ENCODE measurements around the gene PCGF1.
"Not testable (repeated sequence)": the region's sequence is repeated elsewhere in the genome, so short reads cannot be mapped to it uniquely, and the experiment has no call there.

PCGF1 gene

DNA sequence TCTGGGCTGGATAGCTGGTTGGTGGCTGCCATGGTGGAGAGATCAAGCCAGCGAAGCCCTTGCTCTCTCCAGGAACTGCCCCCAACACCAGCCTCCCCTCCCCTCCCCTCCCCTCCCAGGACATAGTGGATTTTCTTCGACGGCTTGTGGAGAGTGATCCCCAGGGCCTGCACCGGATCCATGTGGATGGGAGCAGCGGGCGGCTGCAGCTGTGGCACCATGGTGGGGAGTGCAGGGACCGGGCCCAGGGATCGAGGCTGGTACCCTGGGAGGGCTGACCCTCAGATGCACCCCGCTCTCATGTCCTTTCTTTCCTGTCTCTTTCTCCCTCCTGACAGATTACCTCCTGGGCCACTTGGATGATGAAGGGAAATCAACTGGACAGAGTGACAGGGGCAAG is 17.6 kb downstream of the PCGF1 start:
- TF ChIP-seq, protein P1, sequence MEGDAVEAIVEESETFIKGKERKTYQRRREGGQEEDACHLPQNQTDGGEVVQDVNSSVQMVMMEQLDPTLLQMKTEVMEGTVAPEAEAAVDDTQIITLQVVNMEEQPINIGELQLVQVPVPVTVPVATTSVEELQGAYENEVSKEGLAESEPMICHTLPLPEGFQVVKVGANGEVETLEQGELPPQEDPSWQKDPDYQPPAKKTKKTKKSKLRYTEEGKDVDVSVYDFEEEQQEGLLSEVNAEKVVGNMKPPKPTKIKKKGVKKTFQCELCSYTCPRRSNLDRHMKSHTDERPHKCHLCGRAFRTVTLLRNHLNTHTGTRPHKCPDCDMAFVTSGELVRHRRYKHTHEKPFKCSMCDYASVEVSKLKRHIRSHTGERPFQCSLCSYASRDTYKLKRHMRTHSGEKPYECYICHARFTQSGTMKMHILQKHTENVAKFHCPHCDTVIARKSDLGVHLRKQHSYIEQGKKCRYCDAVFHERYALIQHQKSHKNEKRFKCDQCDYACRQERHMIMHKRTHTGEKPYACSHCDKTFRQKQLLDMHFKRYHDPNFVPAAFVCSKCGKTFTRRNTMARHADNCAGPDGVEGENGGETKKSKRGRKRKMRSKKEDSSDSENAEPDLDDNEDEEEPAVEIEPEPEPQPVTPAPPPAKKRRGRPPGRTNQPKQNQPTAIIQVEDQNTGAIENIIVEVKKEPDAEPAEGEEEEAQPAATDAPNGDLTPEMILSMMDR (IDR thresholded peaks at IDR 0.05; ENCODE audit: control extremely low read depth, extremely low read depth, low read depth, missing control alignments): no peak
- POLR2A ChIA-PET: interaction anchor here (0.9 kb wide), 1 partner anchor 11 kb away, joined by 3 read pairs; no protein-coding TSS in a partner anchor
- CTCF ChIA-PET: interaction anchor here (0.9 to 2.5 kb wide), 6 partner anchors 9 to 99 kb away, joined by 3 to 10 read pairs (median 4); partner anchors contain the start of gene LBX2
- DNase-seq (ENCODE audit: extremely low spot score): no peak

DNA sequence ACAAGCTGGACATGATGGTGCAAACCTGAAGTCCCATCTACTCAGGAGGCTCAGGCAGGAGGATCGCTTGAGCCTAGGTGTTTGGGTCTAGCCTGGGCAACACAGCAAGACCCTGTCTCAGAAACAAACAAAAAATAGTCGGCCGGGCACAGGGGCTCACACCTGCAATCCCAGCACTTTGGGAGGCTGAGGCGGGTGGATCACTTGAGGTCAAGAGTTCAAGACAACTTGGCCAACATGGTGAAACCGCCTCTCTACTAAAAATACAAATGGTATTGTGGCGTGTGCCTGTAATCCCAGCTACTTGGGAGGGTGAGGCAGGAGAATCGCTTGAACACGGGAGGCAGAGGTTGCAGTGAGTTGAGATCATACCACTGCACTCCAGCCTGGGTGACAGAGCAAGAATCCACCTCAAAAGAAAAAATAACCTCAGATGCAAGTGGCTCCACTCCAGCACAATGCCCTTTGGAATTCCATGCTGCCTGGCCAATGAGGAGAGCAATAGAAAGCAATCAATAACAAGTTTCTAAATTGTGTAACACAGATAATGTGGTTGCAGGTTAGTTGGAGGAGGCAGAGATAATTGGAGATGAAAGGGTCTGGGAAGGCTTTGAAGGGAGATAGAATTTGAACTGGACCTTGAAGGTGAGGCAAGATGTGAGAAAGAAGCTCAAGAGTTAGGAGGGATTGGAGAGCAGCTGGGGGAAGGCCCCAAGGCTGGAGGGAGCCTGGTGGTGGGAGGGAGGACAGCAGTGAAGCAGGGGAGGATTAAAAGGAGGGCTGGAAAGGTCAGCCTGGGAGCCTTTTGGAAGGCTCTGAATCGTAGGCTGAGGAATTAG is 18.6 kb downstream of the PCGF1 start:
- POLR2A ChIA-PET: interaction anchor here (0.9 kb wide), 1 partner anchor 12 kb away, joined by 3 read pairs; no protein-coding TSS in a partner anchor
- no peak for DNase-seq (ENCODE audit: extremely low spot score)
- TF ChIP-seq, protein P1 (IDR thresholded peaks at IDR 0.05; ENCODE audit: control extremely low read depth, extremely low read depth, low read depth, missing control alignments): no peak
- CTCF ChIA-PET: interaction anchor here (0.6 to 3.3 kb wide), 7 partner anchors 8 to 99 kb away, joined by 3 to 15 read pairs (median 3); partner anchors contain the start of gene LBX2

GRCh38 chr2:74486141-74486540 is 21.4 kb downstream of the PCGF1 start:
- POLR2A ChIA-PET: no interaction called here
- CTCF ChIA-PET: interaction anchor here (3.3 kb wide), 1 partner anchor 102 kb away, joined by 15 read pairs; no protein-coding TSS in a partner anchor

DNA sequence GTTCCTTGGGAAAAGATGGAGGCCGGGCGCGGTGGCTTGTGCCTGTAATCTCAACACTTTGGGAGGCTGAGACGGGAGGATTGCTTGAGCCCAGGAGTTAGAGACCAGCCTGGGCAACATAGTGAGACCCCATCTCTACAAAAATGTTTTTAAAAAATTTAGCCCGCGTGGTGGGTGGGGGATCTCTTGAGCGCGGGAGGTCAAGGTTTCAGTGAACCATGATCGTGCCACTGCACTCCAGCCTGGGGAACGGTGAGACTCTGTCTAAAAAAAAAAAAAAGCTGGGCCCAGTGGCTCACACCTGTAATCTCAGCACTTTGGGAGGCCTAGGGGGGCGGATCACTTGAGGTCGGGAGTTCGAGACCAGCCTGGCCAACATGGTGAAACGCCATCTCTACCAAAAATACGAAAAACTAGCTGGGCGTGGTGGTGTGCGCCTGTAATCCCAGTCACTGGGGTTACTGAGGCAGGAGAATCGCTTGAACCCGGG is 23.8 kb downstream of the PCGF1 start:
- not testable (repeated sequence) for DNase-seq (ENCODE audit: extremely low spot score)
- CTCF ChIA-PET: interaction anchor here (1.0 to 5.3 kb wide), 20 partner anchors 9 to 127 kb away, joined by 3 to 106 read pairs (median 10); partner anchors contain the start of genes AUP1, HTRA2, INO80B and LBX2
- POLR2A ChIA-PET: interaction anchor here (1.9 kb wide), 1 partner anchor 12 kb away, joined by 4 read pairs; the partner anchor contains the start of gene MRPL53

More at GRCh38 chr2:74486141-74486540, 21.4 kb downstream of the PCGF1 start:
- TF ChIP-seq, protein P1 (IDR thresholded peaks at IDR 0.05; ENCODE audit: control extremely low read depth, extremely low read depth, low read depth, missing control alignments): no peak
- DNase-seq (ENCODE audit: extremely low spot score): no peak

DNA sequence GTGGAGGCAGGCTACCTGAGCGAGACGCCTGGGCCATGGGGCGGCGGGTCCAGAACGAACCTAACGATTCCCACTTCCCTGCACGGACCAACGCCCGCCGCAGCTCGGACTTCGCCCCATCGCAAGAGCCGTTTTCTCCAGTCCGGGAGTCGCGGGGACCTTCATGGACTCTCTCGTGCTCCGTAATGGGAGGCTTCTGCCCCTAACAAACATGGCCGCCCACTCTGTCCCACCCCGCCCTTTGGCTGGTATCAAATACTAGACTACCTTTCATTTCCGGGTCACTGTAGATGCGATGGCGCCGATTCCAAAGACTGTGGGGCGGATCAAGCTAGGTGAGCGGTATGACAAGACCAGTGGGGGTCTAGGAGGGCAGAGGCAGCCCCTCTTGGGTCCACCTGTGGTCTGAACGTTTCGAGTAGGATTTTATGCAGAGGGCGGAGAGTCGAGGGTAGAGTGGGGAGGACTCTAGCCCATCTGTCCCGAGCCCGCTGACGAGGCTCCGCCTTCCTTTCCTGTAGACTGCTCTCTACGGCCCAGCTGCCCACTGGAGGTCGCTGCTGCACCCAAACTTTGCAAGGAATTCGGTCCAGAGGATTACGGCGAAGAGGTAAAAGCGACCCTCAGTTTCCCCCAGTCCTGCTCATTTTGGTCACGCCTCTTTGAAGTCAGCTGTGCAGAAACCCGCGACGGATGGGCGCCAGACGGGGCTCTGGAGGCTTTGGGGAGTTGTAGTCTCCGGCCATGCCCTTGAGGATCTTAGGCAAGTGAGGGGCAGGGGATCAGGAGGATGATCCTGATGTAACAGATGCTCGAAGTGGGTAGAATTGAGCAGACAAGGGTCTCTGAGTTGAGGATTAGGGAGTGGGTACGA is 24.5 kb downstream of the PCGF1 start, which contains the start of the genes CCDC142 and TTC31:
Gene CCDC142, minus strand, starts transcription at position 198 of the 874 bp plus-strand sequence. Its CDS starts 161 bp downstream, at position 37.
Gene TTC31, plus strand, starts transcription at position 281 of the 874 bp plus-strand sequence. Its CDS starts 15 bp downstream, at position 296.
- TF ChIP-seq, protein P1 (IDR thresholded peaks at IDR 0.05; ENCODE audit: control extremely low read depth, extremely low read depth, low read depth, missing control alignments): peak; percentile 88
- ChIA-PET CTCF (interaction anchor here (0.9 to 5.3 kb wide), 32 partner anchors 9 to 127 kb away, joined by 3 to 106 read pairs (median 6); partner anchors contain the start of genes AUP1, HTRA2, INO80B and LBX2), POLR2A (interaction anchor here (1.1 to 1.9 kb wide), 2 partner anchors 11 to 28 kb away, joined by 3 to 4 read pairs; partner anchors contain the start of genes INO80B and MRPL53)
- peak; percentile 93 for DNase-seq (ENCODE audit: extremely low spot score)

All from GM10248 (cell line).